22Rv1 (cell line): ENCODE measurements around the gene PREX1.

ENCODE experiments used
- CTCF ChIP-seq: fragments of 450-650 bp; IDR thresholded peaks from 2 replicates; pipeline ENCODE4 v1.5.1; 2017; ENCODE audit warnings: mild to moderate bottlenecking
- ZFX ChIP-seq: fragments of 450-650 bp; IDR thresholded peaks from 2 replicates; pipeline ENCODE4 v1.6.1; 2017; ENCODE audit warnings: antibody characterized with exemption, borderline replicate concordance

DNA sequence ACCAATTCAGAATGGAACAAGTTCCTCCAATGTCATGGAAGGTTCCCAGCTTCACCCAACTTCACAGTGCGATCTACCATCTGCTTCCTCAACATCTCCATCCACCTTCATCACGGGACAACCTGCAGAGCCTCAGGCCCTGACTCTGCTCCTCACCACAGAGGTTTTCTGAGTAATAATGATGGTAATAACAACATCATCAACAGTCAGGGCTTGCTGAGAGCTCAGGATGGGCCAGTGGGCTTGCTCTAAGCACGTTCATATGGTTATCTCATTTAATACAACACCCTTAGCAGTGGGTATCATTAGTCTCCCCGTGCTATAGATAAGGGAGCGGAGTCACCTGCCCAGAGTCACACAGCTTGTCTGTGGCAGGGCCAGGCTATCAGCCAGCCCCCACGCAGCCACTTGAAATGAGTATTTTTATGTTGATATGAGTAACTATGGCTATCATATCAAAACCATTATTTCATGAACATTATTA lies 38.6 kb downstream of the PREX1 start:
- no peak for TF ChIP-seq CTCF
- TF ChIP-seq ZFX = no peak
